Measurements from ENCODE around the gene DDX41.

DNA sequence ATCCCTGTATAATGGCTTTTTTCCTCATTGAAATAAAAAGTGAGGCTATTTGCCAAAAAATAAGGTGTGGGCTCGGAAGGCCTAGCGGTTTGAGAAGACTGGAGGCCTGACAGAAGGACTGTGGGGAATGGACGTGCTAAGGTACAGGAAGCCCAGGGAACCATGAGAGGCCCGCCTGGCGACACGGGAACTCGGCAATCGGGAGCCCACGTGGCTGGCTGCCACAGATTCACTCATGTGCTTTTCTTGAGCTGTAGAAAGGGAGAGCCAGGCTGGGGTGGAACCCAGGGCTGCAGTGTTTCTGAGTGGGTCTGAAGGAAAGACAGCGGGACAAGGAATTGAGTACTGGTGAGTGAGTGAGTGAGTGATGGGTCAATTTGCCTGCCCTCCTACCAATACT lies 11.9 kb upstream of the DDX41 start:
- TF ChIP-seq ZXDC (CRISPR knock-in tag; IDR thresholded peaks at IDR 0.05) (no peak), HOXA3 (CRISPR knock-in tag; IDR thresholded peaks at IDR 0.05) (no peak), CTCF (CRISPR knock-in tag; IDR thresholded peaks at IDR 0.05) (no peak), HMG20B (CRISPR knock-in tag; conservative IDR thresholded peaks at IDR 0.05) (no peak)
- TF ChIP-seq, protein P1, sequence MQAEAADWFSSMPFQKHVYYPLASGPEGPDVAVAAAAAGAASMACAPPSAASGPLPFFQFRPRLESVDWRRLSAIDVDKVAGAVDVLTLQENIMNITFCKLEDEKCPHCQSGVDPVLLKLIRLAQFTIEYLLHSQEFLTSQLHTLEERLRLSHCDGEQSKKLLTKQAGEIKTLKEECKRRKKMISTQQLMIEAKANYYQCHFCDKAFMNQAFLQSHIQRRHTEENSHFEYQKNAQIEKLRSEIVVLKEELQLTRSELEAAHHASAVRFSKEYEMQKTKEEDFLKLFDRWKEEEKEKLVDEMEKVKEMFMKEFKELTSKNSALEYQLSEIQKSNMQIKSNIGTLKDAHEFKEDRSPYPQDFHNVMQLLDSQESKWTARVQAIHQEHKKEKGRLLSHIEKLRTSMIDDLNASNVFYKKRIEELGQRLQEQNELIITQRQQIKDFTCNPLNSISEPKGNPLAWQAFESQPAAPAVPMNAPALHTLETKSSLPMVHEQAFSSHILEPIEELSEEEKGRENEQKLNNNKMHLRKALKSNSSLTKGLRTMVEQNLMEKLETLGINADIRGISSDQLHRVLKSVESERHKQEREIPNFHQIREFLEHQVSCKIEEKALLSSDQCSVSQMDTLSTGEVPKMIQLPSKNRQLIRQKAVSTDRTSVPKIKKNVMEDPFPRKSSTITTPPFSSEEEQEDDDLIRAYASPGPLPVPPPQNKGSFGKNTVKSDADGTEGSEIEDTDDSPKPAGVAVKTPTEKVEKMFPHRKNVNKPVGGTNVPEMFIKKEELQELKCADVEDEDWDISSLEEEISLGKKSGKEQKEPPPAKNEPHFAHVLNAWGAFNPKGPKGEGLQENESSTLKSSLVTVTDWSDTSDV (CRISPR knock-in tag; IDR thresholded peaks at IDR 0.05), result no peak

Measured in HepG2 (cell line).